HG03095 (cell line): Measurements from ENCODE around the gene ADAM8.

Source experiments
- ATAC-seq: cut with Tn5 transposase; IDR thresholded peaks from one replicate; pipeline ENCODE4 v1.9.1; 2021; ENCODE audit warnings: moderate library complexity; ENCODE audit not compliant: unreplicated experiment

Gene ADAM8

DNA sequence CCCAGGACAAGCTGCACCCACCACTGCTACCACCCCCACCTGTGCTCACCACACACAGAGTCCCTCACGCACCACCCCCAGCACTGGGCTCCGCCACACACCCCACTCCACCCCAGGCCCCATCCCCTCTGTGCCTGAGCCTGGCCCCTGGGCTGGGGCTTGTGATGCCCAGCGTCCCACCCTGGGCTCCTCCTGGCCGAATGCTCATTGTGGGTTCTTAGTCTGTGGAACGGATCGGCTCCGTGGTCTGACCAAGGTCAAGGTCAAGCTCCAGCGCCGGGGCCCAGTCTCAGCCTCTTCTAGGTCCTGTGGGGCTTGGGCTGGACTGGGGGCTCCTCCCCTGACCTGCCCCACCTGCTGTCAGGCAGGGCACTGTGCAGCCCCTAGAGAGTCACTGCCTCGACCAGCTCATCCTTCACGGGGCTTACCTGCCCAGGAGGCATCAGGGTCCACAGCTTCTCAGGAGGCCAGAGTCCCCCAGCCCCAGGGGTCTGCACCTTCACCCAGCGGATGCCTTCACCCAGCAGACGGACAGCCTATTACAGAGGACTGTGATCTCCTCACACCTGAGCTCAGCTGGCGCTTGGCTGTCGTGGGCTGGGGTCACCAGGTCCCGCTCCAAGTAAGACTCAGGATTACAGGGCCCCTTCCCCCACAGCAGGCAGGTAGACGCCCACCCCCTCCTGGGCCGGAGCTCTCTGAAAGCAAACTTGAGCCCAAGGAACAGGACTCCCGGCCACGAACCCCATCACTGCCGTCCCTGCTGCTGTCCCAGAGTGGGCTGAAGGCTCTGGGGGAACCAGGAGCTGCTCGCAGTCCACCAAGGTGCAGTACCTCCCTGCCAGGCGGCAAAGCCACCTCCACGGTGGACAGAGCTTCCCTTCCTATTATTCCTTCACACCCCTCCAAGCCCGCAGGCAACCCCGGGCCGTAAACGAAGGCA lies 61.9 kb downstream of the ADAM8 start:
- ATAC-seq: no peak

DNA sequence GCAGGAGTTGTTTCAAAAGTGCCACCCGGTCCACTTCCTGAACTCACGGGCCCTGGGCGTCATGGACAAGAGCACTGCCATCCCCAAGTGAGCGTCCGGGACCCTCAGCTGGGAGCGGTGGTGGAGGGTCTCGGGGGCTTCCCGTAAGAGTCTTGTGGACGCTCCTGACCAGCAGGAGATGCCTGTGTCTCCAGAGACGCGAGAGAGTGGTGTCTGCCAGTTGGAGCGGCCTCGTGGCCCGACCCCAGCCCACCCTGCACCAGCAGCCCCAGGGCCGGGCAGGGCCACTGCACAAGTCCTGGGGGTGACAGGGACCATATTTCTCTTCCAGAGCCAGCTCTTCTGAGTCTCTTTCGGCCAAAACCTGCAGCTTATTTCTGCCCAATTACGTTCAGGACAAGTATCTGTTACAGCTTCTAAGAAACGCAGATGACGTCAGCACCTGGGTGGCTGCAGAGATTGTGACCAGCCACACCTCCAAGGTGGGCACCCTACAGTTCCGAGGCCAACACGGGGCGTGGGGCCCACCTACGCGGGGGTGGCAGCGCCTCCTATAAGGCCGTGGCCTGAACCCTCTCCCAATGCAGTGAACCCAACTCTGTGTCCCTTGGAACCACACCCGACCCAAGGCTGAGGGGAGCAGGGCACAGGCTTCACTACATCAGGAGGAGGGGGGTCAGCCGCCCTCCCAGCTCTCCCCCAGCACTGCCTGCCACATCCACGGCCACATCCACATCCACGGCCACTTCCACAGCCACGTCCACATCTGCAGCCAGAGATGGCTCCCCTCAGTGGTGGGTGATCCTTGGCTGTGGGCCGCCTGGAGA lies 62.8 kb downstream of the ADAM8 start:
- ATAC-seq: no peak

DNA sequence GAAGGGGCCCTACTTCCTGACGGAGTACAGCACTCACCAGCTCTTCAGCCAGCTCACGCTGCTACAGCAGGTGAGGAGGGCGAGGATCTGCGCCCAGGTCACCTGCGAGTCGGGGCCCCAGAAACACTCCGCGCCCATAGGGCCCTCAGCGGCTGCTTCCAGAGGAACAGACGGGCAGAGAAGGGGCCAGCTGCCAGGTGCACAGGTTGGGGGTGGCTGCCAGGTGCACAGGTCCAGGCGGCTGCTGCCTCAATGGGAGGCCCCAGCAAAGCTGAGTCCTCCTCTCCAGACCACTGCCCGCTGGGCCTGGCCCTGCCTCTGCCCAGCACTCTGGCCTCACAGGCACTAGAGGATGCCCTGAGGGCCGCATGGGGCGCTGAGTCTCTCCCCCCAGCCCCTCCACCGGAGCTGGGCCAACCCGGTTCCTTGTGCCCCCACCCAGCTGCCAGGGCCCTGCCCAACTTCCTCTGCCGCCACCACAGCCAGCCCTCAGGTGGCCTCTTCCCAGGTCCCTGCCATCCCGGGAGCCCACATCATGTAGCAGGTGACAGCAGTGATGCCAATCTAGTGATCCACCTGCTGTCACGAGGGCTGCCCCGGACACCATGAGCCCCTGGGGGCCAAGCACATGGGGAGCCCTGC lies 63.7 kb downstream of the ADAM8 start:
- ATAC-seq: no peak
